ENCODE measurements around the gene DONSON.
A peak's percentile ranks its signal among the peaks of the same experiment; 100 is the strongest.

Gene DONSON

DNA sequence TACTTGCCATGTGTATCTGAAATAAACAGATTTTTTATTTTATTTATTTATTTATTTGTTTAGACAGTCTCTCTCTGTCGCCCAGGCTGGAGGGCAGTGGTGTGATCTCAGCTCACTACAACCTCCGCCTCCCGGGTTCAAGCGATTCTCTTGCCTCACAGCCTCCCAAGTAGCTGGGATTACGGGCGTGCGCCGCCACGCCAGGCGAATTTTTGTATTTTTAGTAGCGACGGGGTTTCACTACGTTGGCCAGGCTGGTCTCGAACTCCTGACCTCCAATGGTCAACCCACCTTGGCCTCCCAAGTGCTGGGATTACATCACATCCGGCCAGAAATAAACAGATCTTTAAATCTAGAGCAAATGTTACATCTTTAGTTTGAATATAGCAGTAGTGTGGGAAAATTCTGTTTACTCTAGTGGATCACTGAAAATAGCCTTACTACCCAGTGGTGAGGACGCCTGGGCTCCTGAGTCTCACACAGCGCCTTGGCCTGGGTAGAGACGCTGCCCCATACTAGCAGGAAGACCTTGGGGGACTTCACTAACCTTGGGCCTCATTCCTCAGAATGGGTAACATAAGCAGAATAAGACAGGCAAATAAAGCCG is 47.3 kb downstream of the DONSON start:
- peak in 1 of 3 donors; percentile 14 for DNase-seq (ENCODE audit: low read depth in 3 of 3)

DNA sequence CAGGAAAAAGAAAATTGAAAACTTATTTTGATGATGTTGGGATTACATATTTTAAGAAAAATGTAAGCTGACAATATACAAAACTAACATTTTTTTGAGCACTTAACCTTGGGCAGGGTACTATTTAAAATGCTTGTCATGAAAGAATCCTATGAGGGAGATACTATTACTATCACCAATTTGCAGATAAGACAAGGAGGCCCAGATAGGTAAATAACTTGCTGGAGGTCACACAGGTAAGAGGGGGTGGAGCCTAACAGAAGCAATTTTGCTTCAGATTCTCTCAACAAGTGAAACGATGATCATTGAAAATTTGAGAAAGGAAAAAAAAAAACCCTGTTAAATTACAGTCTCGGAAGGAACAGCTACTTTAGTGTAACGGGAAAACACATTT is 47.8 kb downstream of the DONSON start:
- DNase-seq (ENCODE audit: low read depth in 3 of 3) = no peak

DNA sequence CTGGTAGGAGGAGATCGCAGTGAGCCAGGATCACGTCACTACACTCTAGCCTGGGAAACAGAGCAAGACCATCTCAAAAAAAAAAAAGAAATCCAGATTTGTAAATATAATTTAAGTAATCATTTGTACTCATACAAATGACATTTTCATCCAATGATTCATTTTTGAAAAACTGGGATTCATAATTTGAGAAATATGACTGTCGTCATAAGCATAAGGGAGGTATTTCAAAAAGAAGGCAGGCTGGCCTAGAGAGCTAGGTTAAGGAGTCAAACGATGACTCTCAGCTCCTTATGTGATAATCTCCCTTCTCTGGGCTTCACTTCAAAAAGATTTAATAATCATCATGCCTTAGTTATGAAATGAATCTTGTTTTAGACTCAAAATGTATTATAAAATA is 48.9 kb downstream of the DONSON start:
- no peak for DNase-seq (ENCODE audit: low read depth in 3 of 3)

GRCh38 chr21:33537212-33537611 is 51.3 kb downstream of the DONSON start:
- DNase-seq (ENCODE audit: low read depth in 3 of 3) = no peak

DNA sequence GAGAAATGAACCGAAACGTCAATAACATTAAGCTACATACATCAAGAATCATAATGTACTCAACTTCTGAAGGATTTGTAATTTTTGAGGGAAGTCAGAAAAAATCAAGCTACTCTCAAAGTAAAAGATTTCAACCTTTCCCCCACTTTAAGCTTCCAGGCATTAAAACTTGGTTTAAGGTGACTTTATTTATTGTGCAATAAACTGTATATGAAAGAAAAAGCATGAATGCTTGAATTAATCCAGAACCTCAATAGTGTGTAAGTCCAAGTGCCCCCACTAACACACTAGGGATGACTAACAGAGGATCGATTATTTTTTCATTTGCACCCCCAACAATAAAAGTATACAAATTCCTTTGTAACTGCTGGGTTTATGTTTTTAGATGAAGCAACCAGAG is 57.5 kb downstream of the DONSON start:
- no peak for DNase-seq (ENCODE audit: low read depth in 3 of 3)

Measured in stimulated activated CD4-positive, alpha-beta T cell treated with anti-CD3 and anti-CD28 coated beads, TNF-alpha, amount 100 ng/mL, for 48 hours (primary cell).